Measurements from ENCODE around the gene OR7D4. TPM values are rescaled to one million over a fixed set of nuclear protein-coding genes. Genes with fewer than 3 reads are reported as not detected.

OR7D4 gene
- polyA plus RNA-seq, 1 donor (not counting 4 experiments of a cell fraction or from before 2014, with no cell fraction given), result not detected

DNA sequence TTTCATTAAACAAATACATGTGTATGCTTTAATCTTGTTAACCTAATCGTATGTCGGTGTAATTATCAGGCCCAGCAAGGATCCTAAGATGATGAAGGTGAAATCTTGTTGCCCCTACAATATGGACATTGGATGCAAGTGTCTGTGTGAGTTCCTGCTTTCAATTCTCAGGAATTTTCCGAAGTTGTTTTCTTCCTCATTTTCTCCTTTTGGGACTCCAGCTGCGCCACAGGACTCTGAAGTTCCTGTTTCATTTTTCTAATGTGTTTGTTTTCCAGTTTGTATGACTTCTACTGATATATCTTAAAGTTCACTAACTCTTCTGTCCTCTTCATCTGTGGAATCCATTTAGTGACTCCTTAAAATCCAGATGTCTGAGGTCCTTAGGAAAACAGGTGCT lies 52.5 kb downstream of the OR7D4 start:
- no peak overlapping the region for H3K4me3 ChIP-seq (ENCODE audit: control insufficient read depth in 2 of 3, extremely low read depth in 1 of 3, insufficient read depth in 2 of 3, low read depth in 1 of 3, low read length in 3 of 3)
- dilution Hi-C loops (cut with MboI; ENCODE audit: extremely low pct_ligation_motif_present, low sequenced_read_pairs), result no loop called here
- no peak for TF ChIP-seq EZH2 (IDR thresholded peaks at IDR 0.05; ENCODE audit: low read length)
- TF ChIP-seq, protein P1, sequence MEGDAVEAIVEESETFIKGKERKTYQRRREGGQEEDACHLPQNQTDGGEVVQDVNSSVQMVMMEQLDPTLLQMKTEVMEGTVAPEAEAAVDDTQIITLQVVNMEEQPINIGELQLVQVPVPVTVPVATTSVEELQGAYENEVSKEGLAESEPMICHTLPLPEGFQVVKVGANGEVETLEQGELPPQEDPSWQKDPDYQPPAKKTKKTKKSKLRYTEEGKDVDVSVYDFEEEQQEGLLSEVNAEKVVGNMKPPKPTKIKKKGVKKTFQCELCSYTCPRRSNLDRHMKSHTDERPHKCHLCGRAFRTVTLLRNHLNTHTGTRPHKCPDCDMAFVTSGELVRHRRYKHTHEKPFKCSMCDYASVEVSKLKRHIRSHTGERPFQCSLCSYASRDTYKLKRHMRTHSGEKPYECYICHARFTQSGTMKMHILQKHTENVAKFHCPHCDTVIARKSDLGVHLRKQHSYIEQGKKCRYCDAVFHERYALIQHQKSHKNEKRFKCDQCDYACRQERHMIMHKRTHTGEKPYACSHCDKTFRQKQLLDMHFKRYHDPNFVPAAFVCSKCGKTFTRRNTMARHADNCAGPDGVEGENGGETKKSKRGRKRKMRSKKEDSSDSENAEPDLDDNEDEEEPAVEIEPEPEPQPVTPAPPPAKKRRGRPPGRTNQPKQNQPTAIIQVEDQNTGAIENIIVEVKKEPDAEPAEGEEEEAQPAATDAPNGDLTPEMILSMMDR (optimal IDR thresholded peaks at IDR 0.05 in 1 of 3, IDR thresholded peaks at IDR 0.05 in 1 of 3, conservative IDR thresholded peaks at IDR 0.05 in 1 of 3; ENCODE audit: extremely low read depth in 1 of 3, insufficient read depth in 2 of 3, low read length in 3 of 3), result no peak
- peaks cover 9% of the 10 kb centered on the region for H3K9me3 ChIP-seq (ENCODE audit: control insufficient read depth, low read depth, low read length)
- FAIRE-seq (no peak), DNase-seq (ENCODE audit: low read depth, low spot score) (no peak)
- H3K79me2 ChIP-seq (ENCODE audit: control insufficient read depth, insufficient read depth, low read length), result no peaks in the 10 kb centered on the region
- no peak overlapping the region for H3K27ac ChIP-seq (ENCODE audit: control insufficient read depth, insufficient read depth, low read length)
- H3K9me1 ChIP-seq (ENCODE audit: control insufficient read depth, extremely low read depth, insufficient read depth, low read length), result no peaks in the 10 kb centered on the region
- H3K27me3 ChIP-seq (ENCODE audit: control insufficient read depth, extremely low read depth, insufficient read depth, low read length), result no peaks in the 10 kb centered on the region
- no peaks in the 10 kb centered on the region for H4K20me1 ChIP-seq (ENCODE audit: control insufficient read depth, extremely low read depth, insufficient read depth, low read length)
- peaks cover 3 to 15% of the 10 kb centered on the region in 2 experiments for H3K36me3 ChIP-seq (ENCODE audit: control insufficient read depth in 2 of 2, extremely low read depth in 1 of 2, insufficient read depth in 2 of 2, low read length in 2 of 2)
- no peaks in the 10 kb centered on the region for H3K4me1 ChIP-seq (ENCODE audit: control insufficient read depth, extremely low read depth, insufficient read depth, low read length)
- H3K9ac ChIP-seq (ENCODE audit: control insufficient read depth, extremely low read depth, insufficient read depth, low read length), result no peak overlapping the region
- H2AFZ ChIP-seq (ENCODE audit: control insufficient read depth, low read length), result no peak overlapping the region
- no peak overlapping the region for H3K4me2 ChIP-seq (ENCODE audit: control insufficient read depth, extremely low read depth, insufficient read depth, low read depth, low read length)

DNA sequence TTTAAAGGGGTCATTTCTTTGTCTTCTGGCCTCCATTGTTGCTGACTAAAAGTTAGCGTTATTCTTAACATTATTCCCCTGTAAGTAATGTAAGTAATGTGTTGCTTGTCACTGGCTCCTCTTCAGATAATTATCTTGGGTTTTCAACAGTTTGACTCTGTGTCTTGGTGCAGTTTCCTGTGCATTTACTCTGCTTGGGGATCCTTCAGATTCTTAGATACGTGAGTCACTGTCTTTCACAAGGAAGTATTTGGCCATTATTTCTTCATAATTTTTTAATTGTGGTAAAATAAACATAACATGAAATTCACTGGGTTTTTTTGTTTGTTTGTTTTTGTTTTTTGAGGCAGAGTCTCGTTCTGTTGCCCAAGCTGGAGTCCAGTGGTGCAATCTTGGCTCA lies 54.1 kb downstream of the OR7D4 start:
- no peak overlapping the region for H3K27ac ChIP-seq (ENCODE audit: control insufficient read depth, insufficient read depth, low read length)
- H3K4me2 ChIP-seq (ENCODE audit: control insufficient read depth, extremely low read depth, insufficient read depth, low read depth, low read length), result no peak overlapping the region
- DNase-seq (ENCODE audit: low read depth, low spot score) (no peak), FAIRE-seq (no peak)
- H3K9ac ChIP-seq (ENCODE audit: control insufficient read depth, extremely low read depth, insufficient read depth, low read length), result no peak overlapping the region
- no peaks in the 10 kb centered on the region for H3K79me2 ChIP-seq (ENCODE audit: control insufficient read depth, insufficient read depth, low read length)
- TF ChIP-seq, protein P1 (optimal IDR thresholded peaks at IDR 0.05 in 1 of 3, IDR thresholded peaks at IDR 0.05 in 1 of 3, conservative IDR thresholded peaks at IDR 0.05 in 1 of 3; ENCODE audit: extremely low read depth in 1 of 3, insufficient read depth in 2 of 3, low read length in 3 of 3), result no peak
- no peak for TF ChIP-seq EZH2 (IDR thresholded peaks at IDR 0.05; ENCODE audit: low read length)
- no peak overlapping the region for H3K4me3 ChIP-seq (ENCODE audit: control insufficient read depth in 2 of 3, extremely low read depth in 1 of 3, insufficient read depth in 2 of 3, low read depth in 1 of 3, low read length in 3 of 3)
- H3K36me3 ChIP-seq (ENCODE audit: control insufficient read depth in 2 of 2, extremely low read depth in 1 of 2, insufficient read depth in 2 of 2, low read length in 2 of 2), result peaks cover 18 to 30% of the 10 kb centered on the region in 2 experiments
- no peaks in the 10 kb centered on the region for H4K20me1 ChIP-seq (ENCODE audit: control insufficient read depth, extremely low read depth, insufficient read depth, low read length)
- dilution Hi-C loops (cut with MboI; ENCODE audit: extremely low pct_ligation_motif_present, low sequenced_read_pairs), result no loop called here
- no peaks in the 10 kb centered on the region for H3K9me1 ChIP-seq (ENCODE audit: control insufficient read depth, extremely low read depth, insufficient read depth, low read length)
- H3K27me3 ChIP-seq (ENCODE audit: control insufficient read depth, extremely low read depth, insufficient read depth, low read length), result no peaks in the 10 kb centered on the region
- no peak overlapping the region for H2AFZ ChIP-seq (ENCODE audit: control insufficient read depth, low read length)
- H3K4me1 ChIP-seq (ENCODE audit: control insufficient read depth, extremely low read depth, insufficient read depth, low read length), result no peaks in the 10 kb centered on the region
- H3K9me3 ChIP-seq (ENCODE audit: control insufficient read depth, low read depth, low read length), result peaks cover 24% of the 10 kb centered on the region

Data from keratinocyte (primary cell).